ENCODE results near the gene ESYT2. TPM values are rescaled to one million over a fixed set of nuclear protein-coding genes. Genes with fewer than 3 reads are reported as not detected.

Gene ESYT2
- total and polyA plus RNA-seq, 9 of the 15 experiments (the other 6 are each of a cell fraction or from before 2014, with no cell fraction given) = 5.8 to 86.9 (median 64.7) TPM

DNA sequence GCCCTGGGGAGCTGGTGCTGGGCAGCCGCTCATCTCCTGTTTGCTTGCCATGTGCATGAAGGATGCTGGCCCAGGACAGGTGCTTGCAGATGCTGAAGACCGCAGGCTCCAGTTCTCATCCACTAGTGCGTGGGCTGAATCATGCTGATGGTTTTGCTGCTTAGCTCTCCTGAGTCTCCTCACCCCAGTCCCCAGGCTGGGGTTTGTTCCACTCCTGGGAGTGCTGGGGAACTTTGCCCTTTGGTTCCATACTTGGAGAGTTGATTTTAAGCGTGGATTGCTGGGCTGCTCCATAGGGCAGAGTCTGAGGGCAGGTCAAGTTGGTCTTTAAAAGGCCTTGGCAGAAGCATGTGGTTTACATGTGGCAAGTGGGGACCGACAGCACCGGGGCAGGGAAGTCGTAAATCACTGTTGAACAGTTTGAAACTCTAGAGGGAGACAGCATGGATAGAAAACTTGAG, 36.2 kb upstream of the ESYT2 start (continued):
- TF ChIP-seq, protein P1, sequence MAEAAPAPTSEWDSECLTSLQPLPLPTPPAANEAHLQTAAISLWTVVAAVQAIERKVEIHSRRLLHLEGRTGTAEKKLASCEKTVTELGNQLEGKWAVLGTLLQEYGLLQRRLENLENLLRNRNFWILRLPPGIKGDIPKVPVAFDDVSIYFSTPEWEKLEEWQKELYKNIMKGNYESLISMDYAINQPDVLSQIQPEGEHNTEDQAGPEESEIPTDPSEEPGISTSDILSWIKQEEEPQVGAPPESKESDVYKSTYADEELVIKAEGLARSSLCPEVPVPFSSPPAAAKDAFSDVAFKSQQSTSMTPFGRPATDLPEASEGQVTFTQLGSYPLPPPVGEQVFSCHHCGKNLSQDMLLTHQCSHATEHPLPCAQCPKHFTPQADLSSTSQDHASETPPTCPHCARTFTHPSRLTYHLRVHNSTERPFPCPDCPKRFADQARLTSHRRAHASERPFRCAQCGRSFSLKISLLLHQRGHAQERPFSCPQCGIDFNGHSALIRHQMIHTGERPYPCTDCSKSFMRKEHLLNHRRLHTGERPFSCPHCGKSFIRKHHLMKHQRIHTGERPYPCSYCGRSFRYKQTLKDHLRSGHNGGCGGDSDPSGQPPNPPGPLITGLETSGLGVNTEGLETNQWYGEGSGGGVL (CRISPR knock-in tag; IDR thresholded peaks at IDR 0.05) = no peak
- TF ChIP-seq, protein P2, sequence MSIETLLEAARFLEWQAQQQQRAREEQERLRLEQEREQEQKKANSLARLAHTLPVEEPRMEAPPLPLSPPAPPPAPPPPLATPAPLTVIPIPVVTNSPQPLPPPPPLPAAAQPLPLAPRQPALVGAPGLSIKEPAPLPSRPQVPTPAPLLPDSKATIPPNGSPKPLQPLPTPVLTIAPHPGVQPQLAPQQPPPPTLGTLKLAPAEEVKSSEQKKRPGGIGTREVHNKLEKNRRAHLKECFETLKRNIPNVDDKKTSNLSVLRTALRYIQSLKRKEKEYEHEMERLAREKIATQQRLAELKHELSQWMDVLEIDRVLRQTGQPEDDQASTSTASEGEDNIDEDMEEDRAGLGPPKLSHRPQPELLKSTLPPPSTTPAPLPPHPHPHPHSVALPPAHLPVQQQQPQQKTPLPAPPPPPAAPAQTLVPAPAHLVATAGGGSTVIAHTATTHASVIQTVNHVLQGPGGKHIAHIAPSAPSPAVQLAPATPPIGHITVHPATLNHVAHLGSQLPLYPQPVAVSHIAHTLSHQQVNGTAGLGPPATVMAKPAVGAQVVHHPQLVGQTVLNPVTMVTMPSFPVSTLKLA (conservative IDR thresholded peaks at IDR 0.05) = peak; percentile 35 to 73; a peak in 3 of 4 replicates
- TF ChIP-seq GABPB2 (CRISPR knock-in tag; conservative IDR thresholded peaks at IDR 0.05) (no peak), BRF1 (IDR thresholded peaks at IDR 0.05; ENCODE audit: borderline replicate concordance, extremely low read depth, insufficient read length) (no peak), BCOR (IDR thresholded peaks at IDR 0.05) (no peak), GATA2 (CRISPR knock-in tag; IDR thresholded peaks at IDR 0.05) (no peak; the same call in 1 of the 2 replicates), RAD21 (CRISPR knock-in tag; conservative IDR thresholded peaks at IDR 0.05 in 1 of 2, IDR thresholded peaks at IDR 0.05 in 1 of 2) (peak; percentile 19 to 30; a peak in 2 of 4 replicates), CXXC5 (CRISPR knock-in tag; IDR thresholded peaks at IDR 0.05) (peak; percentile 63), POLR2A (conservative IDR thresholded peaks at IDR 0.05) (no peak), ZNF316 (IDR thresholded peaks at IDR 0.05) (no peak), MAZ (CRISPR knock-in tag; conservative IDR thresholded peaks at IDR 0.05 in 1 of 2, IDR thresholded peaks at IDR 0.05 in 1 of 2) (peak; percentile 21 to 46; a peak in 2 of 4 replicates), BHLHE40 (IDR thresholded peaks at IDR 0.05; ENCODE audit: low read length) (no peak), POLR3A (IDR thresholded peaks at IDR 0.05; ENCODE audit: borderline replicate concordance, extremely low read depth, insufficient read depth, insufficient read length) (no peak), ZNF77 (CRISPR knock-in tag; IDR thresholded peaks at IDR 0.05) (no peak; the same call in 1 of the 2 replicates), NCOA4 (IDR thresholded peaks at IDR 0.05; ENCODE audit: partially characterized antibody) (no peak)
- TF ChIP-seq, protein P3, sequence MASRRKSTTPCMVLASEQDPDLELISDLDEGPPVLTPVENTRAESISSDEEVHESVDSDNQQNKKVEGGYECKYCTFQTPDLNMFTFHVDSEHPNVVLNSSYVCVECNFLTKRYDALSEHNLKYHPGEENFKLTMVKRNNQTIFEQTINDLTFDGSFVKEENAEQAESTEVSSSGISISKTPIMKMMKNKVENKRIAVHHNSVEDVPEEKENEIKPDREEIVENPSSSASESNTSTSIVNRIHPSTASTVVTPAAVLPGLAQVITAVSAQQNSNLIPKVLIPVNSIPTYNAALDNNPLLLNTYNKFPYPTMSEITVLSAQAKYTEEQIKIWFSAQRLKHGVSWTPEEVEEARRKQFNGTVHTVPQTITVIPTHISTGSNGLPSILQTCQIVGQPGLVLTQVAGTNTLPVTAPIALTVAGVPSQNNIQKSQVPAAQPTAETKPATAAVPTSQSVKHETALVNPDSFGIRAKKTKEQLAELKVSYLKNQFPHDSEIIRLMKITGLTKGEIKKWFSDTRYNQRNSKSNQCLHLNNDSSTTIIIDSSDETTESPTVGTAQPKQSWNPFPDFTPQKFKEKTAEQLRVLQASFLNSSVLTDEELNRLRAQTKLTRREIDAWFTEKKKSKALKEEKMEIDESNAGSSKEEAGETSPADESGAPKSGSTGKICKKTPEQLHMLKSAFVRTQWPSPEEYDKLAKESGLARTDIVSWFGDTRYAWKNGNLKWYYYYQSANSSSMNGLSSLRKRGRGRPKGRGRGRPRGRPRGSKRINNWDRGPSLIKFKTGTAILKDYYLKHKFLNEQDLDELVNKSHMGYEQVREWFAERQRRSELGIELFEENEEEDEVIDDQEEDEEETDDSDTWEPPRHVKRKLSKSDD (conservative IDR thresholded peaks at IDR 0.05; ENCODE audit: low read length) = no peak
- TF ChIP-seq, protein P4, sequence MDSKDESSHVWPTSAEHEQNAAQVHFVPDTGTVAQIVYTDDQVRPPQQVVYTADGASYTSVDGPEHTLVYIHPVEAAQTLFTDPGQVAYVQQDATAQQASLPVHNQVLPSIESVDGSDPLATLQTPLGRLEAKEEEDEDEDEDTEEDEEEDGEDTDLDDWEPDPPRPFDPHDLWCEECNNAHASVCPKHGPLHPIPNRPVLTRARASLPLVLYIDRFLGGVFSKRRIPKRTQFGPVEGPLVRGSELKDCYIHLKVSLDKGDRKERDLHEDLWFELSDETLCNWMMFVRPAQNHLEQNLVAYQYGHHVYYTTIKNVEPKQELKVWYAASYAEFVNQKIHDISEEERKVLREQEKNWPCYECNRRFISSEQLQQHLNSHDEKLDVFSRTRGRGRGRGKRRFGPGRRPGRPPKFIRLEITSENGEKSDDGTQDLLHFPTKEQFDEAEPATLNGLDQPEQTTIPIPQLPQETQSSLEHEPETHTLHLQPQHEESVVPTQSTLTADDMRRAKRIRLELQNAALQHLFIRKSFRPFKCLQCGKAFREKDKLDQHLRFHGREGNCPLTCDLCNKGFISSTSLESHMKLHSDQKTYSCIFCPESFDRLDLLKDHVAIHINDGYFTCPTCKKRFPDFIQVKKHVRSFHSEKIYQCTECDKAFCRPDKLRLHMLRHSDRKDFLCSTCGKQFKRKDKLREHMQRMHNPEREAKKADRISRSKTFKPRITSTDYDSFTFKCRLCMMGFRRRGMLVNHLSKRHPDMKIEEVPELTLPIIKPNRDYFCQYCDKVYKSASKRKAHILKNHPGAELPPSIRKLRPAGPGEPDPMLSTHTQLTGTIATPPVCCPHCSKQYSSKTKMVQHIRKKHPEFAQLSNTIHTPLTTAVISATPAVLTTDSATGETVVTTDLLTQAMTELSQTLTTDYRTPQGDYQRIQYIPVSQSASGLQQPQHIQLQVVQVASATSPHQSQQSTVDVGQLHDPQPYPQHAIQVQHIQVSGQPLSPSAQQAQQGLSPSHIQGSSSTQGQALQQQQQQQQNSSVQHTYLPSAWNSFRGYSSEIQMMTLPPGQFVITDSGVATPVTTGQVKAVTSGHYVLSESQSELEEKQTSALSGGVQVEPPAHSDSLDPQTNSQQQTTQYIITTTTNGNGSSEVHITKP (IDR thresholded peaks at IDR 0.05; ENCODE audit: partially characterized antibody) = no peak
- TF ChIP-seq, protein P5, sequence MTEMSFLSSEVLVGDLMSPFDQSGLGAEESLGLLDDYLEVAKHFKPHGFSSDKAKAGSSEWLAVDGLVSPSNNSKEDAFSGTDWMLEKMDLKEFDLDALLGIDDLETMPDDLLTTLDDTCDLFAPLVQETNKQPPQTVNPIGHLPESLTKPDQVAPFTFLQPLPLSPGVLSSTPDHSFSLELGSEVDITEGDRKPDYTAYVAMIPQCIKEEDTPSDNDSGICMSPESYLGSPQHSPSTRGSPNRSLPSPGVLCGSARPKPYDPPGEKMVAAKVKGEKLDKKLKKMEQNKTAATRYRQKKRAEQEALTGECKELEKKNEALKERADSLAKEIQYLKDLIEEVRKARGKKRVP (CRISPR knock-in tag; IDR thresholded peaks at IDR 0.05) = peak; percentile 68

Measured in K562 (cell line).